A549 (cell line): ENCODE results near the gene FAM20A. TPM values are rescaled to one million over a fixed set of nuclear protein-coding genes. Genes with fewer than 3 reads are reported as not detected.

ENCODE experiments used
- ATAC-seq, 2 experiments: fragments of 200-7000 bp in 1 of 2; fragments of >200 bp in 1 of 2; cut with Nextera tagmentation in 1 of 2; cut with Tn5 transposase in 1 of 2; 3 replicates each; pipeline versions ENCODE4 v1.8.0 to v1.9.1; 2018 to 2020; ENCODE audit warnings: mild to moderate bottlenecking in 1 of 2, moderate library complexity in 1 of 2
- CTCF ChIA-PET: fragments of 300-600 bp; sonication (Branson Sonifier 250); formaldehyde crosslinking; extraction: SDS; loops from one replicate; lab custom pipeline; 2021; ENCODE audit warnings: antibody characterized with exemption, inconsistent platforms; lab: Yijun Ruan, JAX
- POLR2A ChIA-PET: fragments of 350-600 bp; formaldehyde crosslinking; extraction: SDS; loops from one replicate; lab custom pipeline; 2021; ENCODE audit warnings: antibody characterized with exemption, inconsistent platforms; lab: Yijun Ruan, JAX
- DNase-seq, 2 experiments: peaks; one replicate each; pipeline versions ENCODE4 v3.0.0 to v3.0.0-alpha.2; 2011 to 2016; ENCODE audit warnings: low read depth in 1 of 2, low spot score in 1 of 2
- FAIRE-seq: peaks from 2 replicates; lab custom pipeline; 2011; peaks lifted over from hg19 to GRCh38; lab: Jason Lieb, UNC
- H3K27ac ChIP-seq, 2 experiments: fragments of >200 bp; sonication (Bioruptor Twin); formaldehyde crosslinking; 3 replicates each; pipeline ENCODE4 v1.5.1; 2016 to 2017
- H3K4me1 ChIP-seq: fragments of >200 bp; sonication (Bioruptor Twin); formaldehyde crosslinking; 3 replicates; pipeline ENCODE4 v1.6.1; 2016
- H3K4me2 ChIP-seq: fragments of >200 bp; sonication (Bioruptor Twin); formaldehyde crosslinking; 3 replicates; pipeline ENCODE4 v1.6.1; 2016
- H3K4me3 ChIP-seq: fragments of >200 bp; sonication (Bioruptor Twin); formaldehyde crosslinking; 3 replicates; pipeline ENCODE4 v1.5.1; 2016
- H3K9me3 ChIP-seq: fragments of >200 bp; sonication (Bioruptor Twin); formaldehyde crosslinking; 3 replicates; pipeline ENCODE4 v1.6.1; 2016
- CBX2 ChIP-seq: fragments of 200-600 bp; sonication (generic); IDR thresholded peaks from 2 replicates; pipeline ENCODE4 v1.6.1; 2016; ENCODE audit warnings: low read depth, mild to moderate bottlenecking, borderline replicate concordance
- CEBPB ChIP-seq, 2 experiments: fragments of >200 bp in 1 of 2; sonication (Bioruptor Twin) in 1 of 2; formaldehyde crosslinking in 1 of 2; IDR thresholded peaks; 2 replicates each; pipeline ENCODE4 v1.6.1; 2012 to 2016
- EHF ChIP-seq: fragments of 250-450 bp; sonication (Bioruptor Pico); IDR thresholded peaks from 2 replicates; pipeline ENCODE4 v1.5.0; 2020; ENCODE audit warnings: mild to moderate bottlenecking
- EHMT2 ChIP-seq: fragments of 200-600 bp; sonication (generic); IDR thresholded peaks from 2 replicates; pipeline ENCODE4 v1.6.1; 2016; ENCODE audit warnings: antibody characterized with exemption, low read depth, mild to moderate bottlenecking, moderate library complexity
- EP300 ChIP-seq, 2 experiments: fragments of >200 bp; sonication (Bioruptor Twin); formaldehyde crosslinking; IDR thresholded peaks; 2 replicates in 1 of 2; 3 replicates in 1 of 2; pipeline ENCODE4 v1.6.1; 2016 to 2017
- ESRRA ChIP-seq: fragments of 150-350 bp; IDR thresholded peaks from 2 replicates; pipeline ENCODE4 v1.6.1; 2014; ENCODE audit warnings: mild to moderate bottlenecking, low read length, borderline replicate concordance
- FOXS1 ChIP-seq: fragments of 250-450 bp; sonication (Bioruptor Pico); IDR thresholded peaks from 2 replicates; pipeline ENCODE4 v1.5.0; 2020; ENCODE audit warnings: mild to moderate bottlenecking, moderate library complexity
- GATA3 ChIP-seq: IDR thresholded peaks from 2 replicates; pipeline ENCODE4 v1.6.1; 2012; ENCODE audit warnings: borderline replicate concordance
- HDAC2 ChIP-seq: fragments of 200-600 bp; sonication (generic); IDR thresholded peaks from 2 replicates; pipeline ENCODE4 v1.6.1; 2016
- HOXB5 ChIP-seq: fragments of 250-450 bp; sonication (Bioruptor Pico); IDR thresholded peaks from 2 replicates; pipeline ENCODE4 v1.5.0; 2020; ENCODE audit warnings: mild to moderate bottlenecking, moderate library complexity
- KDM1A ChIP-seq: fragments of 200-600 bp; sonication (generic); IDR thresholded peaks from 2 replicates; pipeline ENCODE4 v1.6.1; 2016; ENCODE audit warnings: low read depth, mild to moderate bottlenecking
- KDM5A ChIP-seq: fragments of 200-600 bp; sonication (generic); IDR thresholded peaks from 2 replicates; pipeline ENCODE4 v1.6.1; 2016; ENCODE audit warnings: antibody characterized with exemption, mild to moderate bottlenecking
- MAFK ChIP-seq: fragments of 450-650 bp; IDR thresholded peaks from 2 replicates; pipeline ENCODE4 v1.6.1; 2014; ENCODE audit not compliant: partially characterized antibody
- MYC ChIP-seq: IDR thresholded peaks from 2 replicates; pipeline ENCODE4 v1.6.1; 2012; ENCODE audit warnings: mild to moderate bottlenecking, inconsistent platforms, low read length, improper control_type of control experiment, borderline replicate concordance
- PHF8 ChIP-seq: fragments of 200-600 bp; sonication (generic); IDR thresholded peaks from 2 replicates; pipeline ENCODE4 v1.6.1; 2016; ENCODE audit warnings: low read depth, mild to moderate bottlenecking, antibody characterized with exemption, moderate library complexity, borderline replicate concordance
- POLR2A ChIP-seq: IDR thresholded peaks from 2 replicates; pipeline ENCODE4 v1.6.1; 2012; ENCODE audit warnings: mild to moderate bottlenecking, low read length
- RCOR1 ChIP-seq: fragments of 150-350 bp; IDR thresholded peaks from 2 replicates; pipeline ENCODE4 v1.6.1; 2014; ENCODE audit warnings: antibody characterized with exemption, low read length, low read depth
- RFX5 ChIP-seq: fragments of 450-650 bp; IDR thresholded peaks from 2 replicates; pipeline ENCODE4 v1.7.1; 2014; ENCODE audit warnings: antibody characterized with exemption, mild to moderate bottlenecking, moderate library complexity
- TP53 ChIP-seq: fragments of 250-450 bp; sonication (Bioruptor Pico); IDR thresholded peaks from 2 replicates; pipeline ENCODE4 v1.5.0; 2021; ENCODE audit warnings: mild to moderate bottlenecking, moderate library complexity
- ZFP36 ChIP-seq: fragments of 450-650 bp; IDR thresholded peaks from 2 replicates; pipeline ENCODE4 v1.6.1; 2014; ENCODE audit warnings: borderline replicate concordance; ENCODE audit not compliant: partially characterized antibody
- ZNF302 ChIP-seq: fragments of 250-450 bp; sonication (Bioruptor Pico); IDR thresholded peaks from 2 replicates; pipeline ENCODE4 v1.9.0; 2021; ENCODE audit warnings: inconsistent platforms, mild to moderate bottlenecking, moderate library complexity
- WGBS: methylation state at CpG from one replicate; pipeline ENCODE4 v1.1.6; 2017; ENCODE audit errors: missing lambda C conversion rate; 5-methylcytosine and 5-hydroxymethylcytosine counted together
- polyA plus RNA-seq, 4 experiments: library from polyadenylated mRNA; depleted of rRNA in 3 of 4; stranded (reverse); fragments of >200 nt; fragmentation: RNase III in 1 of 4; extraction: RNeasy Plus Mini Kit Qiagen cat#74134 plus additional on column Dnase treatment in 1 of 4; gene quantifications; 2 replicates in 3 of 4; 3 replicates in 1 of 4; pipeline ENCODE4 v1.2.3, GENCODE V29; 2011 to 2017
- TF ChIP-seq, protein P1 (sequence below): fragments of >200 bp; sonication (Bioruptor Twin); formaldehyde crosslinking; IDR thresholded peaks from 3 replicates; pipeline ENCODE4 v1.5.1; 2016
- TF ChIP-seq, protein P2 (sequence below): fragments of 450-650 bp; IDR thresholded peaks from 2 replicates; pipeline ENCODE4 v1.6.1; 2014; ENCODE audit warnings: antibody characterized with exemption
- TF ChIP-seq, protein P3 (sequence below): fragments of >200 bp; sonication (Bioruptor Twin); formaldehyde crosslinking; IDR thresholded peaks from 2 replicates; pipeline ENCODE4 v1.6.1; 2016
- TF ChIP-seq, protein P4 (sequence below): fragments of >200 bp; sonication (Bioruptor Twin); formaldehyde crosslinking; IDR thresholded peaks from 3 replicates; pipeline ENCODE4 v1.6.1; 2016

FAM20A gene
- polyA plus RNA-seq, 2 of the 4 experiments (the other 2 are of a cell fraction) = 0.05 to 0.09 TPM

DNA sequence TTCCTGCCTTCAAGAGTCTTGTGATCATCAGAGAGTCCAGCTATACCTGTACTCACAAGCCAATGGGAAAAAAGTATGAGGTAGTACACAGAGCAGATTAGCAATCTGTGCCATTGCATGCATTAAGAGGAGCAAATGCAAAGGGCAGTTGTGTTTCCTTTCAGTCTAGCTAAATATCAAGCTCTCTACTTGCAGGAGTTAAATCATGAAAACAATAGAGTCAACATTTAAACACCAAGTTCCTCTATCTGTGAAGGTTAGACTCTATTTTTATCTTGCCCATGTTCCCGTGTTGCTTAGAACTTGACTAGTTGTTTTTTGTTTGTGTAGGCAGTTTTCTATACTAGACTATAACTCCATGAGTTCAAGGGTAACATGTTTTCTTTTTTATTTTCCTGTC lies 4.7 kb upstream of the FAM20A start:
- DNase-seq = no peak
- Histone ChIP-seq H3K4me2 (no peak overlapping the region), H3K27ac (no peak overlapping the region), H3K4me1 (peaks cover 5% of the 10 kb centered on the region; the same call in 1 of the 3 replicates), H3K4me3 (no peak overlapping the region), H3K9me3 (peaks cover 32% of the 10 kb centered on the region; the same call in 2 of the 3 replicates)
- FAIRE-seq = no peak
- no peak for ATAC-seq
- WGBS = 3% methylated on average over 1 of the region's 1 CpG
- ChIA-PET POLR2A (no interaction called here), CTCF (interaction anchor here (0.8 to 1.8 kb wide), 8 partner anchors 8 to 155 kb away, joined by 3 to 4 read pairs (median 3); no protein-coding TSS in a partner anchor)
- TF ChIP-seq EP300 (IDR thresholded peaks at IDR 0.05) (no peak), MAFK (peak; percentile 5), ZFP36 (no peak), ZNF302 (CRISPR knock-in tag) (no peak)

DNA sequence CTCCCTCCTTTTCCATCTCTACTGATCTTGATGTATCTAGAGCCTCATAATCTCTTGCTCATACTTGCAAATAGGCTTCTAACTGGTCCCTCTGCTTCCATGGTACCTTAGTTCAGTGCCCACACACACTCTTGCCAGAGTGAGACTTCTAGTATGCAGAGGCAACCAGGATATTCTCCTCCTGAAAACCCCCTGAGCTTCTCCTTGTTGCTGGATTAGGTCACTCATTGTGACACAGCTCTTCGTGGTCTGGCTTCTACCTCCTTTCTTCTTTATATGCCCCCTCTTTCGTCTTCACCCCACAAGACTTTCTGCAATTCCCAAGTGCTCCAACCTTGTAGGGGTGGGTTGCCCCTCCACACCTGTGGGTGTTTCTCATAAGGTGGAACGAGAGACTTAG lies 2.5 kb upstream of the FAM20A start:
- CTCF ChIA-PET = interaction anchor here (2.5 kb wide), 1 partner anchor 13 kb away, joined by 6 read pairs; no protein-coding TSS in a partner anchor
- POLR2A ChIA-PET = no interaction called here
- no peak for ATAC-seq

DNA sequence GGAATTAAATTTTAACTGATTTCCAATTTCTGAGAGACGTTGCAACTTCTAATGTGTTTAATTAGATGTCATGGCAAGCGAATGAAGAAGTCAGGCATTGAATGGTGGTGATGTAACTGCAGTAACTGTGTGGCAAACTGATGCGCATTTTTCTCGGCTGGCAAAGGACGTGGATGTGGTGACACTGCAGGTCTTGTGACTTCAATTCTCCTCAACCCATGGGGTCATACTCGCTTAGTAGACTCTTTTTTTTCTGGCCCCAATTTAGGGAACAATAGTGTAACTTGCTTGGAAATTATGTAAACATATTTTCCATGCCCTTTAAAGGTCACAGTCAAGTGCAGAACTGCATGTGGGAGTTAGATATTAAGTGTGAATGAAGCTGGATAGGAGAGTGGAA lies 1.9 kb upstream of the FAM20A start:
- 50% methylated on average over 6 of the region's 6 CpGs for WGBS
- no peak for FAIRE-seq
- Histone ChIP-seq H3K4me3 (no peak overlapping the region), H3K4me2 (no peak overlapping the region), H3K4me1 (peaks cover 5% of the 10 kb centered on the region; the same call in 1 of the 3 replicates), H3K27ac (no peak overlapping the region), H3K9me3 (peaks cover 8% of the 10 kb centered on the region; the same call in 1 of the 3 replicates)
- DNase-seq = no peak
- ChIA-PET CTCF (interaction anchor here (1.4 to 2.5 kb wide), 2 partner anchors 13 to 64 kb away, joined by 3 to 6 read pairs; no protein-coding TSS in a partner anchor), POLR2A (no interaction called here)
- ATAC-seq = no peak
- TF ChIP-seq EP300 (IDR thresholded peaks at IDR 0.05) (no peak), RFX5 (no peak), TP53 (no peak), FOXS1 (CRISPR knock-in tag) (no peak), EHF (CRISPR knock-in tag) (no peak), HOXB5 (CRISPR knock-in tag) (no peak), RCOR1 (no peak), EHMT2 (no peak), MYC (no peak), KDM1A (no peak)
- TF ChIP-seq, protein P1, sequence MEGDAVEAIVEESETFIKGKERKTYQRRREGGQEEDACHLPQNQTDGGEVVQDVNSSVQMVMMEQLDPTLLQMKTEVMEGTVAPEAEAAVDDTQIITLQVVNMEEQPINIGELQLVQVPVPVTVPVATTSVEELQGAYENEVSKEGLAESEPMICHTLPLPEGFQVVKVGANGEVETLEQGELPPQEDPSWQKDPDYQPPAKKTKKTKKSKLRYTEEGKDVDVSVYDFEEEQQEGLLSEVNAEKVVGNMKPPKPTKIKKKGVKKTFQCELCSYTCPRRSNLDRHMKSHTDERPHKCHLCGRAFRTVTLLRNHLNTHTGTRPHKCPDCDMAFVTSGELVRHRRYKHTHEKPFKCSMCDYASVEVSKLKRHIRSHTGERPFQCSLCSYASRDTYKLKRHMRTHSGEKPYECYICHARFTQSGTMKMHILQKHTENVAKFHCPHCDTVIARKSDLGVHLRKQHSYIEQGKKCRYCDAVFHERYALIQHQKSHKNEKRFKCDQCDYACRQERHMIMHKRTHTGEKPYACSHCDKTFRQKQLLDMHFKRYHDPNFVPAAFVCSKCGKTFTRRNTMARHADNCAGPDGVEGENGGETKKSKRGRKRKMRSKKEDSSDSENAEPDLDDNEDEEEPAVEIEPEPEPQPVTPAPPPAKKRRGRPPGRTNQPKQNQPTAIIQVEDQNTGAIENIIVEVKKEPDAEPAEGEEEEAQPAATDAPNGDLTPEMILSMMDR = no peak
- TF ChIP-seq, protein P2, sequence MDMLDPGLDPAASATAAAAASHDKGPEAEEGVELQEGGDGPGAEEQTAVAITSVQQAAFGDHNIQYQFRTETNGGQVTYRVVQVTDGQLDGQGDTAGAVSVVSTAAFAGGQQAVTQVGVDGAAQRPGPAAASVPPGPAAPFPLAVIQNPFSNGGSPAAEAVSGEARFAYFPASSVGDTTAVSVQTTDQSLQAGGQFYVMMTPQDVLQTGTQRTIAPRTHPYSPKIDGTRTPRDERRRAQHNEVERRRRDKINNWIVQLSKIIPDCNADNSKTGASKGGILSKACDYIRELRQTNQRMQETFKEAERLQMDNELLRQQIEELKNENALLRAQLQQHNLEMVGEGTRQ = no peak
- TF ChIP-seq, protein P3, sequence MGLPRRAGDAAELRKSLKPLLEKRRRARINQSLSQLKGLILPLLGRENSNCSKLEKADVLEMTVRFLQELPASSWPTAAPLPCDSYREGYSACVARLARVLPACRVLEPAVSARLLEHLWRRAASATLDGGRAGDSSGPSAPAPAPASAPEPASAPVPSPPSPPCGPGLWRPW = no peak
- TF ChIP-seq, protein P4, sequence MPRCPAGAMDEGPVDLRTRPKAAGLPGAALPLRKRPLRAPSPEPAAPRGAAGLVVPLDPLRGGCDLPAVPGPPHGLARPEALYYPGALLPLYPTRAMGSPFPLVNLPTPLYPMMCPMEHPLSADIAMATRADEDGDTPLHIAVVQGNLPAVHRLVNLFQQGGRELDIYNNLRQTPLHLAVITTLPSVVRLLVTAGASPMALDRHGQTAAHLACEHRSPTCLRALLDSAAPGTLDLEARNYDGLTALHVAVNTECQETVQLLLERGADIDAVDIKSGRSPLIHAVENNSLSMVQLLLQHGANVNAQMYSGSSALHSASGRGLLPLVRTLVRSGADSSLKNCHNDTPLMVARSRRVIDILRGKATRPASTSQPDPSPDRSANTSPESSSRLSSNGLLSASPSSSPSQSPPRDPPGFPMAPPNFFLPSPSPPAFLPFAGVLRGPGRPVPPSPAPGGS = no peak

More for the DNA sequence above, 2.5 kb upstream of the FAM20A start:
- 51% methylated on average over 3 of the region's 3 CpGs for WGBS
- no peak overlapping the region for H3K27ac ChIP-seq
- H3K4me3 ChIP-seq = no peak overlapping the region
- TF ChIP-seq POLR2A (no peak), ZNF302 (CRISPR knock-in tag) (no peak), CEBPB (IDR thresholded peaks at IDR 0.05) (no peak), KDM5A (no peak), PHF8 (no peak), ESRRA (no peak), ZFP36 (no peak), HDAC2 (no peak), CBX2 (no peak), GATA3 (no peak)
- TF ChIP-seq, protein P4 = no peak
- TF ChIP-seq, protein P1 = no peak
- TF ChIP-seq, all 56 proteins: peak for 0
- peaks cover 14% of the 10 kb centered on the region; the same call in 1 of the 3 replicates for H3K9me3 ChIP-seq
- DNase-seq = no peak
- no peak overlapping the region for H3K4me2 ChIP-seq
- FAIRE-seq = no peak
- peaks cover 5% of the 10 kb centered on the region; the same call in 1 of the 3 replicates for H3K4me1 ChIP-seq
